RWPE2 (cell line): Measurements from ENCODE around the gene CBFA2T3.
"Not testable (repeated sequence)": the region's sequence is repeated elsewhere in the genome, so short reads cannot be mapped to it uniquely, and the experiment has no call there.

ENCODE experiments used
- ATAC-seq: fragments of 200-7000 bp; cut with Tn5 transposase; 3 replicates; pipeline ENCODE4 v1.9.1; 2021; ENCODE audit warnings: low read depth
- DNase-seq: peaks from one replicate; pipeline ENCODE4 v3.0.0-alpha.2; 2020; ENCODE audit warnings: low spot score
- H3K27ac ChIP-seq: fragments of 450-650 bp; 2 replicates; pipeline ENCODE4 v1.5.1; 2017; ENCODE audit warnings: mild to moderate bottlenecking; ENCODE audit not compliant: poor library complexity, severe bottlenecking
- H3K27me3 ChIP-seq: fragments of 250-450 bp; sonication (Bioruptor Pico); 2 replicates; pipeline ENCODE4 v1.5.1; 2021; ENCODE audit warnings: mild to moderate bottlenecking, moderate library complexity; ENCODE audit not compliant: insufficient read depth, poor library complexity, severe bottlenecking
- H3K36me3 ChIP-seq: fragments of 250-450 bp; sonication (Bioruptor Pico); 2 replicates; pipeline ENCODE4 v1.5.1; 2020; ENCODE audit warnings: low read depth, mild to moderate bottlenecking, moderate library complexity
- H3K4me1 ChIP-seq: fragments of 250-450 bp; sonication (Bioruptor Pico); 2 replicates; pipeline ENCODE4 v1.5.1; 2021; ENCODE audit warnings: mild to moderate bottlenecking, moderate library complexity; ENCODE audit not compliant: insufficient read depth, poor library complexity, severe bottlenecking
- H3K4me3 ChIP-seq: fragments of 250-450 bp; sonication (Bioruptor Pico); 2 replicates; pipeline ENCODE4 v1.5.1; 2021; ENCODE audit warnings: mild to moderate bottlenecking, moderate library complexity; ENCODE audit not compliant: severe bottlenecking
- H3K9me3 ChIP-seq: fragments of 250-450 bp; sonication (Bioruptor Pico); 2 replicates; pipeline ENCODE4 v1.5.1; 2021; ENCODE audit warnings: mild to moderate bottlenecking, moderate library complexity; ENCODE audit not compliant: severe bottlenecking
- CTCF ChIP-seq: fragments of 450-650 bp; IDR thresholded peaks from one replicate; pipeline ENCODE4 v1.5.1; 2017; ENCODE audit warnings: mild to moderate bottlenecking, moderate library complexity; ENCODE audit not compliant: poor library complexity, severe bottlenecking

Gene CBFA2T3

GRCh38 chr16:88897696-88898425 lies 79.1 kb downstream of the CBFA2T3 start:
- no peak for TF ChIP-seq CTCF
- no peak overlapping the region for H3K27ac ChIP-seq
- H3K36me3 ChIP-seq: no peaks in the 10 kb centered on the region
- ATAC-seq (no peak), DNase-seq (no peak)
- no peaks in the 10 kb centered on the region for H3K9me3 ChIP-seq
- no peaks in the 10 kb centered on the region for H3K27me3 ChIP-seq
- H3K4me3 ChIP-seq: no peak overlapping the region
- H3K4me1 ChIP-seq: no peaks in the 10 kb centered on the region

- ATAC-seq (no peak), DNase-seq (no peak)
- H3K9me3 ChIP-seq: no peaks in the 10 kb centered on the region
- no peaks in the 10 kb centered on the region for H3K4me1 ChIP-seq
- no peaks in the 10 kb centered on the region for H3K27me3 ChIP-seq
- H3K36me3 ChIP-seq: no peaks in the 10 kb centered on the region
- no peak for TF ChIP-seq CTCF
- H3K27ac ChIP-seq: no peak overlapping the region
- no peak overlapping the region for H3K4me3 ChIP-seq
These were observed 80.6 kb downstream of the CBFA2T3 start for GRCh38 chr16:88896238-88897070.

- Histone ChIP-seq H3K4me3 (no peak overlapping the region), H3K36me3 (no peaks in the 10 kb centered on the region), H3K27ac (no peak overlapping the region), H3K9me3 (no peaks in the 10 kb centered on the region), H3K27me3 (no peaks in the 10 kb centered on the region), H3K4me1 (no peaks in the 10 kb centered on the region)
- TF ChIP-seq CTCF: no peak
- ATAC-seq (no peak), DNase-seq (no peak)
These were observed 81.7 kb downstream of the CBFA2T3 start for GRCh38 chr16:88895335-88895734.

DNA sequence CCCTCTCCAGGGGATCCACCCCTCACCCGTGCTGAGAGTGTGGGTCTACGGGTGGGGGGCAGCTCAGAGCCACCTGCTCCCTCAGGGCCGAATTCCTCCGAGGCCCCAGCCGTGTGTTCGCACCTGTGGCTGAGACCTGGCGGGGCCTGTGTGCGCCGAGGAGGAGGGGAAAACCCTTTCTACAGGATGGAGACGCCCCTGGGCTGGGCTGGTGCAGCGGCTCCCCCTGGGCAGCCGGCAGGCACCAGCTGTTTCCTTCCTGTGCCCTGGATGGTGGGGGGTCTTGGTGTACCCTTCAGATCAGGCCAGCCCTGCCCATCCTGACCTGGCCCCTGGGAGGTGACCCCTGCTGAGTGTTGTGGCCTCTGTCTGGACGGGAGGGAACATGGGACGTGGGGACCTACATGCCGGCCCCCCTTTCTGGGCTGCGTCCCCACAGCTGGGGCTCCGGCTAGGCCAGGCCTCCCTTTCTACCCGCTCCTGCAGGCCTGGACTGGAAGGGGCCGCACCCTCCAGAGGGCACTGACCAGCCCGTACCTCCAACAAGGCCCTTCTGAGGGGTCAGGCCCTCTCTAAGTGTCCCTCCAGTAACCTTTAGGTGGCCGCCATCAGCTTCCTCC lies 82.2 kb downstream of the CBFA2T3 start:
- Histone ChIP-seq H3K4me1 (no peaks in the 10 kb centered on the region), H3K9me3 (no peaks in the 10 kb centered on the region), H3K27me3 (no peaks in the 10 kb centered on the region), H3K27ac (no peak overlapping the region), H3K36me3 (no peaks in the 10 kb centered on the region), H3K4me3 (no peak overlapping the region)
- no peak for ATAC-seq
- DNase-seq: no peak
- no peak for TF ChIP-seq CTCF

DNA sequence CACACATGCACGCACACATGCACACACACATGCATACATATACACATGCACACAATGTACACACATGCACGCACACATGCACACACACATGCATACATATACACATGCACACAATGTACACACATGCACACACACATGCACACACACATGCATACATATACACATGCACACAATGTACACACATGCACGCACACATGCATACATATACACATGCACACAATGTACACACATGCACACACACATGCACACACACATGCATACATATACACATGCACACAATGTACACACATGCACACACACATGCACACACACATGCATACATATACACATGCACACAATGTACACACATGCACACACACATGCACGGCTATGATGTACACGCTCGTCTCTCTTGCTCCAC lies 82.7 kb downstream of the CBFA2T3 start:
- H3K4me1 ChIP-seq, ATAC-seq, H3K27me3 ChIP-seq, DNase-seq, H3K9me3 ChIP-seq, H3K27ac ChIP-seq, H3K36me3 ChIP-seq, H3K4me3 ChIP-seq: not testable (repeated sequence)
